ENCODE results near the gene OR1F1.
"Not testable (repeated sequence)": the region's sequence is repeated elsewhere in the genome, so short reads cannot be mapped to it uniquely, and the experiment has no call there.

OR1F1 gene

GRCh38 chr16:3175157-3176093 is 12.6 kb upstream of the OR1F1 start:
- FAIRE-seq, result no peak

- FAIRE-seq, result no peak
Measured at GRCh38 chr16:3179651-3180050, 8.4 kb upstream of the OR1F1 start.

- no peak for FAIRE-seq
Measured at GRCh38 chr16:3180445-3180878, 7.5 kb upstream of the OR1F1 start.

GRCh38 chr16:3182293-3182607 is 5.8 kb upstream of the OR1F1 start:
- FAIRE-seq, result not testable (repeated sequence)

GRCh38 chr16:3182608-3183444 is 5.2 kb upstream of the OR1F1 start:
- no peak for FAIRE-seq

GRCh38 chr16:3183445-3184139 is 4.4 kb upstream of the OR1F1 start:
- no peak for FAIRE-seq

- no peak for FAIRE-seq
Measured at GRCh38 chr16:3186946-3187690, 886 bp upstream of the OR1F1 start.

GRCh38 chr16:3188675-3188924 is 596 bp downstream of the OR1F1 start:
- FAIRE-seq, result no peak

- no peak for FAIRE-seq
Measured at GRCh38 chr16:3188925-3189825, 1.2 kb downstream of the OR1F1 start.

GRCh38 chr16:3189869-3190268 is 1.9 kb downstream of the OR1F1 start:
- FAIRE-seq, result no peak

GRCh38 chr16:3190949-3191353 is 2.9 kb downstream of the OR1F1 start:
- no peak for FAIRE-seq

GRCh38 chr16:3192476-3193019 is 4.5 kb downstream of the OR1F1 start:
- no peak for FAIRE-seq

GRCh38 chr16:3193221-3194212 is 5.5 kb downstream of the OR1F1 start:
- no peak for FAIRE-seq

GRCh38 chr16:3194792-3195191 is 6.8 kb downstream of the OR1F1 start:
- FAIRE-seq, result no peak

GRCh38 chr16:3195975-3196374 is 8.0 kb downstream of the OR1F1 start:
- no peak for FAIRE-seq

GRCh38 chr16:3197694-3198333 is 9.8 kb downstream of the OR1F1 start:
- not testable (repeated sequence) for FAIRE-seq

- FAIRE-seq, result no peak
Measured at GRCh38 chr16:3198334-3199072, 10.5 kb downstream of the OR1F1 start.

GRCh38 chr16:3202903-3203539 is 15.0 kb downstream of the OR1F1 start:
- FAIRE-seq, result no peak

Measured in TTC549 (cell line).